Measurements from ENCODE around the gene TUBB4B.
A peak's percentile ranks its signal among the peaks of the same experiment; 100 is the strongest.
"Not testable (repeated sequence)": the region's sequence is repeated elsewhere in the genome, so short reads cannot be mapped to it uniquely, and the experiment has no call there.

TUBB4B gene

DNA sequence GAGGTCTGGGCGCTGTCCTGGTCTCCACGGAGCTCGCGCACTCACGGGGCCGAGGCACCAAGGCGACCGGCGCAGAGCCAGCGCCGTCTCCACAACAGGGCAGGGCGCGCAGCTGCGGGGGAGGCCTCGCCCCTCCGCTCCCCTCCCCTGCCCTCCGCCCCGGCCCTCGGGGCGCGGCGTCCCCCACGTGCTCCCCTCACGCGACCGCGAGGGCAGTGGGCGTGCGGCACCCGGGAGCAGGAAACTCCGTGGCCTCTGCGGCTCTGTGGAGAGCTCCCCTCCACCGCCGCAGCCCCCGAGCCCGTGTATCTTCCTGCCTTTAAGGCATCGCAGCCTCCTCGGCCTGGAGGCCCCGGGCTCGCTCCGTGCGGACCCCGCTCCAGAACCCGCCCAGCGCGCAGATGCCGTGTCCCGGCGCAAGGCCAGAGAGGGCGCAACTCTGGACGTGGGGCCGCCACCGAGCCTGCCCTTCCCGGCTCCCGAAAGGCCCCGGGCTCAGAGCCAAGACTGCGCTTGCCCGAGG lies 708 bp upstream of the TUBB4B start:
- DNase-seq (ENCODE audit: low read depth): peak; percentile 80
- TF ChIP-seq, protein P1, sequence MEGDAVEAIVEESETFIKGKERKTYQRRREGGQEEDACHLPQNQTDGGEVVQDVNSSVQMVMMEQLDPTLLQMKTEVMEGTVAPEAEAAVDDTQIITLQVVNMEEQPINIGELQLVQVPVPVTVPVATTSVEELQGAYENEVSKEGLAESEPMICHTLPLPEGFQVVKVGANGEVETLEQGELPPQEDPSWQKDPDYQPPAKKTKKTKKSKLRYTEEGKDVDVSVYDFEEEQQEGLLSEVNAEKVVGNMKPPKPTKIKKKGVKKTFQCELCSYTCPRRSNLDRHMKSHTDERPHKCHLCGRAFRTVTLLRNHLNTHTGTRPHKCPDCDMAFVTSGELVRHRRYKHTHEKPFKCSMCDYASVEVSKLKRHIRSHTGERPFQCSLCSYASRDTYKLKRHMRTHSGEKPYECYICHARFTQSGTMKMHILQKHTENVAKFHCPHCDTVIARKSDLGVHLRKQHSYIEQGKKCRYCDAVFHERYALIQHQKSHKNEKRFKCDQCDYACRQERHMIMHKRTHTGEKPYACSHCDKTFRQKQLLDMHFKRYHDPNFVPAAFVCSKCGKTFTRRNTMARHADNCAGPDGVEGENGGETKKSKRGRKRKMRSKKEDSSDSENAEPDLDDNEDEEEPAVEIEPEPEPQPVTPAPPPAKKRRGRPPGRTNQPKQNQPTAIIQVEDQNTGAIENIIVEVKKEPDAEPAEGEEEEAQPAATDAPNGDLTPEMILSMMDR (IDR thresholded peaks at IDR 0.05; ENCODE audit: low read length, missing control alignments): no peak
- H3K4me3 ChIP-seq (replicated peaks; ENCODE audit: low read depth, low read length): peak overlapping the region; percentile 63

DNA sequence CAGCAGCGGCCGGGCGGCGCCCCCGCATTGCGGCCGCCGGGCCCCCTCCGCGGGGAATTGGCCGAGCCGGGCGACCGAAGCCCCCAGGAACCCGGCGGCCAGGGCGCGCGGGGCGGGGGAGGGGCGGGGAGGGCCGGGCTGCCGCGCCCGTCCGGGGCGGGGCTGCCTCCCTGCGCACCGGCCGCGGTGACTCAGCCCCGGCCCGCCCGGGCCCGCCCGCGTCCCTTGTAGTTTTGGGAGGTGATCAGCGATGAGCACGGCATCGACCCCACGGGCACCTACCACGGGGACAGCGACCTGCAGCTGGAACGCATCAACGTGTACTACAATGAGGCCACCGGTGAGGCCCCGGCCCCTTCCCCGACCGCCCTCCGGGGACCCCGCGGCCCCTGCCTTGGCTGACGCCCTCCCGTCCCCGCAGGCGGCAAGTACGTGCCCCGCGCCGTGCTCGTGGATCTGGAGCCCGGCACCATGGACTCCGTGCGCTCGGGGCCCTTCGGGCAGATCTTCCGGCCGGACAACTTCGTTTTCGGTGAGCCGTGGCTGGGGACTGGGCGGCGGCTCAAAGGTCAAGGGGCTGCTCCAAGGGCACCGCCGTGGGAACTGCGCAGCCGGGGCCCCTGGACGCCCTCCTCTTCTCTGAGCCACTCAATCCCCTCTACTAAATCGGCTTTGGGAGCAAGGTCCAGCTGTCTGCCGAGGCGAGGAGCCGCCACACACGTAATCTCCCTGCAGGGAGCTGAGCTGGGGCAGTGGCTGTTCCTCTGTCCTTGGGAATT lies 592 bp downstream of the TUBB4B start:
- peak; percentile 33 for DNase-seq (ENCODE audit: low read depth)
- TF ChIP-seq, protein P1 (IDR thresholded peaks at IDR 0.05; ENCODE audit: low read length, missing control alignments): no peak
- H3K4me3 ChIP-seq (replicated peaks; ENCODE audit: low read depth, low read length): peak overlapping the region; percentile 81

DNA sequence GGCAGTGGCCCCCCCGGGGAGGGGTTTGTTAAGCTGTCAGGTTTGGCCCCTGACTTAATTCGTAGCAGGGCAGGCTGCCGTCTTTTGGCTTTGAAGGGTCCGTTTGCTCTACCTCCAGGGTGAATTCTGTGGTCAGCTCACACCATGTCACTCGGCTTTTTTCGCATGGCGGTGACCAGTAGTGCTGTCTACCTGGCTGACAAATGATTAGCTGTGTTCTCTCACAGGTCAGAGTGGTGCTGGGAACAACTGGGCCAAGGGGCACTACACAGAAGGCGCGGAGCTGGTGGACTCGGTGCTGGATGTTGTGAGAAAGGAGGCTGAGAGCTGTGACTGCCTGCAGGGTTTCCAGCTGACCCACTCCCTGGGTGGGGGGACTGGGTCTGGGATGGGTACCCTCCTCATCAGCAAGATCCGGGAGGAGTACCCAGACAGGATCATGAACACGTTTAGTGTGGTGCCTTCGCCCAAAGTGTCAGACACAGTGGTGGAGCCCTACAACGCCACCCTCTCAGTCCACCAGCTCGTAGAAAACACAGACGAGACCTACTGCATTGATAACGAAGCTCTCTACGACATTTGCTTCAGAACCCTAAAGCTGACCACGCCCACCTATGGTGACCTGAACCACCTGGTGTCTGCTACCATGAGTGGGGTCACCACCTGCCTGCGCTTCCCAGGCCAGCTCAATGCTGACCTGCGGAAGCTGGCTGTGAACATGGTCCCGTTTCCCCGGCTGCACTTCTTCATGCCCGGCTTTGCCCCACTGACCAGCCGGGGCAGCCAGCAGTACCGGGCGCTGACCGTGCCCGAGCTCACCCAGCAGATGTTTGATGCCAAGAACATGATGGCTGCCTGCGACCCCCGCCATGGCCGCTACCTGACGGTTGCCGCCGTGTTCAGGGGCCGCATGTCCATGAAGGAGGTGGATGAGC lies 1.4 kb downstream of the TUBB4B start:
- DNase-seq (ENCODE audit: low read depth): no peak
- H3K4me3 ChIP-seq (replicated peaks; ENCODE audit: low read depth, low read length): peak overlapping the region; percentile 81
- TF ChIP-seq, protein P1 (IDR thresholded peaks at IDR 0.05; ENCODE audit: low read length, missing control alignments): no peak

DNA sequence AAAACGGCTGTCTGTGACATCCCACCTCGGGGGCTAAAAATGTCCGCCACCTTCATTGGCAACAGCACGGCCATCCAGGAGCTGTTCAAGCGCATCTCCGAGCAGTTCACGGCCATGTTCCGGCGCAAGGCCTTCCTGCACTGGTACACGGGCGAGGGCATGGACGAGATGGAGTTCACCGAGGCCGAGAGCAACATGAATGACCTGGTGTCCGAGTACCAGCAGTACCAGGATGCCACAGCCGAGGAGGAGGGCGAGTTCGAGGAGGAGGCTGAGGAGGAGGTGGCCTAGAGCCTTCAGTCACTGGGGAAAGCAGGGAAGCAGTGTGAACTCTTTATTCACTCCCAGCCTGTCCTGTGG lies 2.2 kb downstream of the TUBB4B start:
- not testable (repeated sequence) for DNase-seq (ENCODE audit: low read depth)
- H3K4me3 ChIP-seq (replicated peaks; ENCODE audit: low read depth, low read length): peak overlapping the region; percentile 81

DNA sequence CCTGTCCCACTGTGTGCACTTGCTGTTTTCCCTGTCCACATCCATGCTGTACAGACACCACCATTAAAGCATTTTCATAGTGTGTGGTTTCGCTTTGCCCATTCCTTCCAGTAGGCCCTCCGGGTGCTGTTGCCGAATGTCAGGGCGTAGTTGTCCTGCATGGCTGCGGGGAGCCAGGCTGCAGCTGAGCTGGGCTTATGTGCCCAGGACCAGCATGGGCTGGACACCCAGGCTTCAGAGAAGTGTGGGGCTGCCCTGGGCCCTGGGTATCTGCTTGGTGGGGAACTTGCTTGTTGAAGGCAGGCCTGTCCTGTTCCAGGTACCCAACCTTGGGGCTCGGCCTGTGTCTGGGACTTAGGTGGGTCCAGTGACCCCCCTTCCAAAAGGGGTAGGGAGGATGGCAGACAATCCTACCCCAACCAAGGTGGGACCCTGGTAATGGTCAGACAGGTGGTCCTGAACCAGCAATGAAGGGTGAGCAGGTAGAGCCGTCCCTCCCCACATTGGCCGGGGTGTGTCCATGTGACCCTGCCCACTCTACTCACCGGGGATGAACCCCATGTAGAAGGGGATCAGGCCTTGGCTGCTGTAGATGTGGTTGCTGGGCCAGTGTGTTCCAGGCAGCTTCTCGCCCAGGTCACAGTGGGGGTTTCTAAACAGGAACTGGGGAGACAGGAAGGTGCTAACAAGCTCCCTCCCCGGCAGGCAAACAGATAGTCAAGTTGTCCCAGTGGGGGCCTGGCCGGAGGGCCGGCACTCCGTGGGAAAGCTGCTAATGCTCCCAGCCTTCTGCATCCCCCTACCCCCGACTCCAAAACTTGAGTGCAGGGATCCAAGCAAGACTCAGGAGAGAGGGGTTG lies 2.8 kb downstream of the TUBB4B start:
- no peak for DNase-seq (ENCODE audit: low read depth)
- TF ChIP-seq, protein P1 (IDR thresholded peaks at IDR 0.05; ENCODE audit: low read length, missing control alignments): no peak

DNA sequence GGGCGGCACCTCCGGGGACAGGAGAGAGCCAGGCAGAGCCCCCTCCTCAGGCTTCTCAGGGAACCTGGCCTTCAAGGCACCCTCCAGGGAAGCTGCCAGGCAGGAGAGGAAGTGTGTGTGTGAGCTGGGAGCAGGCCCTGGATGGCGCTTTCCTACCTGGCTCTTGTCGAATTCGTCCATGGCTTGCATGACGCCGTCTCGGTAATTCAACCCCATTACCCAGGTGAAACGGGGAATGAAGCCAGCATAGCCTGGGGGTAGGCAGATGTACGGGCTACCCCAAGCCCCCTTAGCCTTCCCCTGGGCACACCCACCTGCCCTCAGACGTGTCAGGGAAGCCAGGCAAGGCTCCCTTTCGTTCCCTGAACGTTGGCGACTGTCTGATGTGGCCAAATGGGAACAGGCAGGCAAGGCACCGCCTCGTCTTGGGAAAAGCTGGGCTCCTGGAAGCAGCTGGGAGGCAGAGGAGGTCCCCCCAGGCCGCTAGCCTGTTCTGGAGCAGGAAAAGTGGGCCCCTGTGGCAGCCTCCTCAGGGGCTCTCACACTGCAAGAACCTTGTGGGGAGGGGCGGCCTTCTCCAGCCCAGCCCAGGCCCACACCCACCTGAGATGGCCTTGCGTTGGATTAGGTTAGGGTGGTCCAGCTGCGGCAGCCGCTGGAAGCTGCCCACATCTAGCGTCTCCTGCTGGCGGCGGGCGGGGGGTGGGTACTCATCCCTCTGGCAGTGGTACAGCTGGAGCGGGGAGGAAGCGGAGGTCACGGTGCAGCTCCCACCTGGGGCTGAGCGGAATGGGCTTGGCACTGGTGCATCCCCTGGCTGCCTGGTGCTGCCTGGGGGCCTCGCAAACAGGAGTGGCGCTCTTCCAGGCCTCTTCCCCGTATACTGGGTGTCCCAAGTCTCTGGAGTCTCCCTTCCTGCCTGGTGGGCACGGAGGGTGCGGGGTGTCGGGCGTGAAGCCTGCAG lies 3.7 kb downstream of the TUBB4B start:
- no peak for DNase-seq (ENCODE audit: low read depth)
- TF ChIP-seq, protein P1 (IDR thresholded peaks at IDR 0.05; ENCODE audit: low read length, missing control alignments): no peak
- H3K4me3 ChIP-seq (replicated peaks; ENCODE audit: low read depth, low read length): no peak overlapping the region

More for the DNA sequence above, 2.8 kb downstream of the TUBB4B start:
- H3K4me3 ChIP-seq (replicated peaks; ENCODE audit: low read depth, low read length): no peak overlapping the region

Measured in fibroblast of pulmonary artery (primary cell).